Stimulated activated naive B cell treated with anti-CD40 and anti-IgM and Interleukin-4, amounts not matched to agents 10 μg/mL and 1 μg/mL and 100 μg/mL, for 72 hours (primary cell): ENCODE measurements around the gene MAML2.

Source experiments
- ATAC-seq, 2 donors: fragments of 150-1000 bp; cut with Tn5 transposase; replicated peaks; 2 replicates each; pipeline ENCODE4 v1.10.0; 2021; ENCODE audit warnings: moderate library complexity in 1 of 2
- DNase-seq: peaks from one replicate; pipeline ENCODE4 v3.0.0; 2021
- H3K27ac Mint-ChIP-seq: one replicate; pipeline ENCODE4 v1.8.0; 2022; ENCODE audit warnings: mild to moderate bottlenecking, mixed read lengths
- H3K27me3 Mint-ChIP-seq, 2 donors: one replicate each; pipeline ENCODE4 v1.8.0; 2022; ENCODE audit warnings: mixed read lengths in 2 of 2
- H3K36me3 Mint-ChIP-seq, 2 donors: one replicate each; pipeline ENCODE4 v1.8.0; 2022; ENCODE audit warnings: mixed read lengths in 2 of 2, mild to moderate bottlenecking in 1 of 2
- H3K4me1 Mint-ChIP-seq, 2 donors: one replicate each; pipeline ENCODE4 v1.8.0; 2022; ENCODE audit warnings: mixed read lengths in 2 of 2, mild to moderate bottlenecking in 1 of 2
- H3K4me3 Mint-ChIP-seq, 2 donors: one replicate each; pipeline ENCODE4 v1.8.0; 2022; ENCODE audit warnings: mild to moderate bottlenecking in 2 of 2, mixed read lengths in 2 of 2, moderate library complexity in 1 of 2
- H3K9me3 Mint-ChIP-seq, 2 donors: one replicate each; pipeline ENCODE4 v1.8.0; 2022; ENCODE audit warnings: mixed read lengths in 2 of 2, mild to moderate bottlenecking in 1 of 2

The MAML2 gene

GRCh38 chr11:96342961-96343711 lies at the start of gene MAML2:
TSS of gene MAML2 (minus strand) at chr11:96343195. CDS start at chr11:96341895, 1,300 bp downstream.
- Mint-ChIP-seq H3K27me3 (no peaks in the 10 kb centered on the region), H3K4me1 (peaks cover 36 to 46% of the 10 kb centered on the region in 2 donors), H3K4me3 (peak within 1 kb of the TSS; percentile 98 to 99), H3K36me3 (peaks cover 1 to 3% of the 10 kb centered on the region in 2 donors), H3K9me3 (no peaks in the 10 kb centered on the region), H3K27ac (peak within 1 kb of the TSS; percentile 96)
- ATAC-seq: peak; percentile 82
- DNase-seq: peak; percentile 91

- Mint-ChIP-seq H3K4me3 (no peak overlapping the region), H3K4me1 (peaks cover 12 to 35% of the 10 kb centered on the region in 2 donors)
- DNase-seq: no peak
Observed at GRCh38 chr11:96391698-96392307, 48.8 kb upstream of the MAML2 start.

DNA sequence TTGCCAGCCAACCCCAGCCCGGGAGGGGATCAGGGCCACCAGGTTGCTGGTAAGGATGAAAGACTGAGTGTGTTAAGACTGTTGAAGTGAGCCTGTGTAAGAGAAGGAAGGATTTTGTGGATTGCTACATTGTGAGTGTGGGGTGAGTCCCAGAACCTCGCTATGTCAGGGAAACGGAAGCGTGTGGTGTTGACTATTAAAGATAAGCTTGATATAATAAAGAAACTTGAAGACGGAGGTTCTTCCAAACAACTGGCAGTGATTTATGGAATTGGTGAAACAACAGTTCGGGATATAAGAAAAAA lies 47.4 kb upstream of the MAML2 start:
- Mint-ChIP-seq H3K9me3 (no peaks in the 10 kb centered on the region), H3K4me1 (peaks cover 12 to 36% of the 10 kb centered on the region in 2 donors), H3K36me3 (peaks cover 9 to 12% of the 10 kb centered on the region in 2 donors), H3K27me3 (no peaks in the 10 kb centered on the region), H3K27ac (peak overlapping the region; percentile 95), H3K4me3 (peak overlapping the region; percentile 87 to 90)
- ATAC-seq (no peak), DNase-seq (no peak)

More at GRCh38 chr11:96391698-96392307, 48.8 kb upstream of the MAML2 start:
- peaks cover 9 to 12% of the 10 kb centered on the region in 2 donors for H3K36me3 Mint-ChIP-seq
- H3K27ac Mint-ChIP-seq: no peak overlapping the region
- no peak for ATAC-seq
- H3K27me3 Mint-ChIP-seq: no peaks in the 10 kb centered on the region
- no peaks in the 10 kb centered on the region for H3K9me3 Mint-ChIP-seq

DNA sequence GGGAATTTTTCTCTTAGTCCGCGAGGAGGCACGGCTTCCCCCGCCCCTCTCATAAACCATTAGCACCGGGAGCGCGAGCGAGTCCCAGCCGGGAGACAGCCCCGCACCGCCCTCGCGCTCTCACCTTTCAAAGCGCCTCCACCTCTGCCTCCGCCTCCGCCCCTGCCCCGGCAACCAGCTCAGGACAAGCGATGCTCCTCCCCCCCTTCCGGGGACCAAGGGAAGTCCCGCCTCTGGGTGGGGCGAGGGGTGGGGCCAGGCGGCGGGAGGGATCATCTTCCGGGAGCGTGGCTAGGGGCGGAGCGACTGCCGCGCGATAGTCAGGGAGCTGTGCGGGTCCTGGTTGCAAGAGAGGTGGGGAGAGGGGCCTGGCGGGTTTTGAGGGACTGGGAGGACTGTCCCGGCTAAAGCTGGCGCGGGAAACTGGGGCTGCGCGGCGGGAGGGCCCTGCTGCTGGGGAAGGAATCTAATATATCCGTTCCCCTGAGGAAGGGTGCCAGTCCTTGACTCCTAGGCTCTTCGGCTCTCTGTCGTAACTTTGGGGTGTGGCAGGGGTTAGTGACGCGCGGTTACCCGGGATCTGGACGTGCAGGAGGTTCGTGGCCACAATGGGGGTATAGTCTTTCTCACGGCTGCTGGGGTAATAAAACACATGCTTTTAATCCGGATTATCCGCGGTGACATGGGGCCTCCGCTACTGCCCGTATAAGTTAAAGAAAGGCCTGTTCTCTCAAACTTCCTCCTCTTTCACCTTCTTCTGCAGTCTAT lies 46.9 kb upstream of the MAML2 start, which contains the start of the genes CCDC82 and JRKL:
TSS of gene CCDC82 (minus strand) at position 193 of the 768 bp plus-strand sequence. CDS start 5,165 bp downstream, outside the sequence.
TSS of gene JRKL (plus strand) at position 294 of the 768 bp plus-strand sequence. CDS start 637 bp downstream, outside the sequence.
- peaks cover 14 to 41% of the 10 kb centered on the region in 2 donors for H3K4me1 Mint-ChIP-seq
- no peaks in the 10 kb centered on the region for H3K9me3 Mint-ChIP-seq
- peaks cover 14 to 17% of the 10 kb centered on the region in 2 donors for H3K36me3 Mint-ChIP-seq
- peak within 1 kb of the TSS; percentile 87 to 90 for H3K4me3 Mint-ChIP-seq
- peak; percentile 96 for DNase-seq
- peak; percentile 96 to 98 for ATAC-seq
- H3K27ac Mint-ChIP-seq: peak within 1 kb of the TSS; percentile 95
- H3K27me3 Mint-ChIP-seq: no peaks in the 10 kb centered on the region

- H3K27me3 Mint-ChIP-seq: no peaks in the 10 kb centered on the region
- peak overlapping the region; percentile 95 for H3K27ac Mint-ChIP-seq
- peaks cover 18 to 23% of the 10 kb centered on the region in 2 donors for H3K36me3 Mint-ChIP-seq
- peak; percentile 61 to 62 for ATAC-seq
- peaks cover 18 to 45% of the 10 kb centered on the region in 2 donors for H3K4me1 Mint-ChIP-seq
- H3K4me3 Mint-ChIP-seq: peak overlapping the region; percentile 87 to 90
- no peaks in the 10 kb centered on the region for H3K9me3 Mint-ChIP-seq
- DNase-seq: no peak
Observed at GRCh38 chr11:96388891-96389719, 46.1 kb upstream of the MAML2 start.

DNA sequence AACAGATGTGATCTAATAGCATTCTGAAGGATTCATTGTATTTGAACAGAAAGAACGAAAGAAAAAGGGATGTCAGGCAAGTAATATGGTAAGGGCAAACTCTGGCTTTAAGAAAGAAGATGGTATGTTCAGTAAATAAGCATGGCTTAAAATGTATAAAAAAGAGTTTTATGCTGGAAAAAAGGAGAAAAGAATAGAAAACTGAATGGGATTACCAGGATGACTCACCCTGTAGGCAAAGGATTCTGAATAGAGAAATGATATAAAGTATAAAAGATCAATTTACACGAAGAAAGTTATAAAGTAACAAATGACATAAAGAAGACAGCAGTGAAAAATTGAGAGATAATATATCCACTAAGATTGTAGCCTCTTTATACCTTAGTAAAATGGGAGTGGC lies 42.2 kb upstream of the MAML2 start:
- ATAC-seq (no peak), DNase-seq (no peak)
- Mint-ChIP-seq H3K4me1 (peaks cover 15 to 29% of the 10 kb centered on the region in 2 donors), H3K27me3 (no peaks in the 10 kb centered on the region), H3K9me3 (no peaks in the 10 kb centered on the region), H3K27ac (no peak overlapping the region), H3K36me3 (peaks cover 21 to 24% of the 10 kb centered on the region in 2 donors), H3K4me3 (no peak overlapping the region)

DNA sequence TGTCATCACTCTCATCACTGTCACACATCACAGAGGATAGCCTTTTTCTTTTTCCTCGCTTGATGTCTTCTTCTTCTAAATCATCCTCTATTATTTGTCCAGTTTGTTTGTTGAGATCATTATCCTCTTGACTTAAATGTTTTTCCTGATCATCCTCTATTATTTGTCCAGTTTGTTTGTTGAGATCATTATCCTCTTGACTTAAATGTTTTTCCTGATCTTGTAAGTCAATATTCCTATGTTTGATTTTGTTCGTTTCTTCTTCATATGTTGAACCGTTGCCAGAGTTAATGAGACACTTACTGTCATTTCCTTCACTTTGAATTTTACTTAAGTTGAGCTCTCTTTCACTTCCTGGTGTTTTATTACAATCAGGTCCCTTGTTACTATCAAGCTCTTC lies 41.2 kb upstream of the MAML2 start:
- H3K9me3 Mint-ChIP-seq: no peaks in the 10 kb centered on the region
- peaks cover 15 to 28% of the 10 kb centered on the region in 2 donors for H3K4me1 Mint-ChIP-seq
- H3K27me3 Mint-ChIP-seq: no peaks in the 10 kb centered on the region
- no peak overlapping the region for H3K4me3 Mint-ChIP-seq
- H3K27ac Mint-ChIP-seq: no peak overlapping the region
- H3K36me3 Mint-ChIP-seq: peaks cover 26 to 31% of the 10 kb centered on the region in 2 donors
- DNase-seq (no peak), ATAC-seq (no peak)

- Mint-ChIP-seq H3K27ac (no peak overlapping the region), H3K4me1 (no peaks in the 10 kb centered on the region), H3K27me3 (no peaks in the 10 kb centered on the region), H3K36me3 (peaks cover 34 to 42% of the 10 kb centered on the region in 2 donors), H3K9me3 (no peaks in the 10 kb centered on the region), H3K4me3 (no peak overlapping the region)
- DNase-seq: no peak
- ATAC-seq: no peak
Observed at GRCh38 chr11:96376796-96377195, 33.8 kb upstream of the MAML2 start.

DNA sequence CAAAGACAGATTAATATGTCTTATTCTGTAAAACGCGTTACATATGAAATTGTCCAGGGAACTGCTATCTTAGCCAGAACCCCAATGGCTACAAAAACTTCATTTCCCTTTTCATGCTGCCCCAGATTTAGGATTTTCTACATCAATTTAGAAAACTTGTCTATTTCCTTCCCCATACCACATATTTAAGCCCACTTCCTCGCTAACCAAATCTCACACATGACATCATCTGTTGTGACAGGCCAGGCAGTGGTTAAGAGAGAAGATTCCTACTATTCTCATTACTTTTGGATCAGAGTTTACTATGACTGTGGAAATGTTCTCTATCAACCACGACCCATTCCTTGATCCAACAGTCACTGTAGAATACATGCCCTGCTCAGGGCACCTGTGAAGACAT lies 30.8 kb upstream of the MAML2 start:
- Mint-ChIP-seq H3K4me1 (no peaks in the 10 kb centered on the region), H3K9me3 (no peaks in the 10 kb centered on the region), H3K4me3 (no peak overlapping the region), H3K27me3 (no peaks in the 10 kb centered on the region), H3K36me3 (peaks cover 28 to 44% of the 10 kb centered on the region in 2 donors), H3K27ac (no peak overlapping the region)
- ATAC-seq: no peak
- DNase-seq: no peak

- ATAC-seq (no peak), DNase-seq (no peak)
- H3K4me3 Mint-ChIP-seq: no peak overlapping the region
- H3K9me3 Mint-ChIP-seq: no peaks in the 10 kb centered on the region
- H3K4me1 Mint-ChIP-seq: peaks cover 6% of the 10 kb centered on the region in 2 donors
- peaks cover 24 to 35% of the 10 kb centered on the region in 2 donors for H3K36me3 Mint-ChIP-seq
- no peak overlapping the region for H3K27ac Mint-ChIP-seq
- no peaks in the 10 kb centered on the region for H3K27me3 Mint-ChIP-seq
Observed at GRCh38 chr11:96367342-96367741, 24.3 kb upstream of the MAML2 start.

DNA sequence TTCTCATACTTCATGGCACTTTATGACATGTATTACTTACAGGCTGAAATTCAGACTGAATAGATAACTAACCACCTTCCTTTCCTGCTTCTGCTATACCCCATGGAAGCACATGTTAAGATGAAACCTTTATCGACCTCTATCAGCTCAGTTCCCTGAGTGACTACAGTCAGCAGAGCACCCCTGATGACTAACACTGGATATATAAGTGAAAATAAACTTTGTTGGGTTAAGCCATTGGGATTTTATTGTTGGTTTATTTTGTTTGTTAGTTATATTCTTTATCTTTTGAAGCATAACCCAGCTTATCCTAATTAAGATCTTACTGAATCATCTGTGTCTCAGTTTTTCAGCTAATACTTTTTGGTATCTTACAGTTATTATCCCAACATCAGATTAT lies 23.0 kb upstream of the MAML2 start:
- no peak overlapping the region for H3K27ac Mint-ChIP-seq
- H3K4me1 Mint-ChIP-seq: peaks cover 6% of the 10 kb centered on the region in 2 donors
- H3K4me3 Mint-ChIP-seq: no peak overlapping the region
- H3K27me3 Mint-ChIP-seq: no peaks in the 10 kb centered on the region
- no peak for DNase-seq
- peaks cover 20 to 30% of the 10 kb centered on the region in 2 donors for H3K36me3 Mint-ChIP-seq
- no peak for ATAC-seq
- H3K9me3 Mint-ChIP-seq: no peaks in the 10 kb centered on the region

DNA sequence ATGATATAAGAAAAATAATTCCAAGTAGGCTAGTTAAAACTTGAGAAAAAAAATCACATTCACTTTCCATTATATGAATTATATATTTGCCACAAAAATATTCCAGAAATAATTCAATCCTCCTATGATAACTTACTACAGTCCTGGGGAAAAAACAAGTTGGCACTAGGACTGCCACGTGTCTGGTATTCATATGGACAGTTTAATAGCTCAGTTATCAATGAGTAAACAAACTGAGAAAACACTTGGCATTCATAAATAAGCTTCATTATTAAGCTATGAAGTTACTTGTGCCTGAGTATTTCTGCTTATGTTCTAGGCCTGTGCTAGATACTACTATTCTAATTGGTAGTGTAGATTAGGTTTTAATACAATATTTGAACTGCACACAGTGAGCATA lies 22.5 kb upstream of the MAML2 start:
- H3K27me3 Mint-ChIP-seq: no peaks in the 10 kb centered on the region
- DNase-seq (no peak), ATAC-seq (no peak)
- H3K9me3 Mint-ChIP-seq: no peaks in the 10 kb centered on the region
- no peak overlapping the region for H3K27ac Mint-ChIP-seq
- H3K36me3 Mint-ChIP-seq: peaks cover 21 to 27% of the 10 kb centered on the region in 2 donors
- H3K4me3 Mint-ChIP-seq: no peak overlapping the region
- peaks cover 6% of the 10 kb centered on the region in 2 donors for H3K4me1 Mint-ChIP-seq

DNA sequence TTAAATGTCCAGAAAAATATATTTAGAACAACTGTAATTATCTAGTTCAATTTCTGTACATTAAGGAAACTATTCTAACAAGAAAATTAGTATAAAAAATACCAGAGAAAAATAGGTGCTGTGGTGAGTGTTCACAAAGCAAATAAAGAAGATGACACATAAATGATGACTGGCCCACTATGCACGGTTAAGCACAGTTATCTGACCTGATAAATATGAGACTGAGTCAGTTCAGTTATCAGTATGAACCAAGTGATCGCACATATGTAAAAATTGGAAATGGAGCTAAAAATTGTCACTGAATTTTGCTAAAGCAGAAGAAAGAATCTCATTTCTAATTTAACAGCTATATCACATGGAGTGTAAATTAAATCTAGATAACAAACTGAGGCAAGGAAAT lies 18.8 kb upstream of the MAML2 start:
- Mint-ChIP-seq H3K27me3 (no peaks in the 10 kb centered on the region), H3K27ac (no peak overlapping the region), H3K4me1 (peaks cover 0 to 8% of the 10 kb centered on the region in 2 donors), H3K9me3 (no peaks in the 10 kb centered on the region), H3K4me3 (no peak overlapping the region), H3K36me3 (peaks cover 10 to 30% of the 10 kb centered on the region in 2 donors)
- no peak for ATAC-seq
- DNase-seq: no peak
